KMS-11 (cell line): ENCODE data around the gene FGF21.

ENCODE experiments used
- H2AFZ ChIP-seq: fragments of 200-600 bp; sonication (generic); 2 replicates; pipeline ENCODE4 v1.6.1; 2016; ENCODE audit warnings: antibody characterized with exemption, mixed run types, low read depth
- H3K27ac ChIP-seq: fragments of 200-600 bp; sonication (generic); 2 replicates; pipeline ENCODE4 v1.6.1; 2016; ENCODE audit warnings: mild to moderate bottlenecking, mixed run types
- H3K27me3 ChIP-seq: fragments of 200-600 bp; sonication (generic); 2 replicates; pipeline ENCODE4 v1.6.1; 2017; ENCODE audit warnings: mild to moderate bottlenecking, low read depth, mixed run types, moderate library complexity; ENCODE audit not compliant: insufficient read depth
- H3K36me3 ChIP-seq: fragments of 200-600 bp; sonication (generic); 2 replicates; pipeline ENCODE4 v1.6.1; 2017; ENCODE audit warnings: mild to moderate bottlenecking, mixed run types; ENCODE audit not compliant: insufficient read depth
- H3K4me1 ChIP-seq: fragments of 200-600 bp; sonication (generic); 2 replicates; pipeline ENCODE4 v1.6.1; 2016; ENCODE audit warnings: mild to moderate bottlenecking, low read depth, mixed run types; ENCODE audit not compliant: poor library complexity, severe bottlenecking
- H3K4me2 ChIP-seq: fragments of 200-600 bp; sonication (generic); 2 replicates; pipeline ENCODE4 v1.7.0; 2016; ENCODE audit warnings: mild to moderate bottlenecking, mixed run types
- H3K4me3 ChIP-seq: fragments of 200-600 bp; sonication (generic); IDR thresholded peaks from 2 replicates; pipeline ENCODE4 v1.6.1; 2017; ENCODE audit warnings: low read depth, low read length, mixed read lengths; ENCODE audit not compliant: insufficient read depth
- H3K79me2 ChIP-seq: fragments of 200-600 bp; sonication (generic); 2 replicates; pipeline ENCODE4 v1.6.1; 2016; ENCODE audit warnings: low read depth, mixed run types; ENCODE audit not compliant: insufficient read depth
- H3K9ac ChIP-seq: fragments of 200-600 bp; sonication (generic); 2 replicates; pipeline ENCODE4 v1.6.1; 2016; ENCODE audit warnings: mild to moderate bottlenecking, mixed run types
- H4K20me1 ChIP-seq: fragments of 200-600 bp; sonication (generic); 2 replicates; pipeline ENCODE4 v1.6.1; 2016; ENCODE audit warnings: mild to moderate bottlenecking, mixed run types; ENCODE audit not compliant: insufficient read depth
- CTCF ChIP-seq: fragments of 200-600 bp; sonication (generic); conservative IDR thresholded peaks from 2 replicates; pipeline ENCODE4 v1.6.1; 2017; ENCODE audit warnings: low read depth, mild to moderate bottlenecking, antibody characterized with exemption, low read length, moderate library complexity, mixed read lengths

The FGF21 gene

DNA sequence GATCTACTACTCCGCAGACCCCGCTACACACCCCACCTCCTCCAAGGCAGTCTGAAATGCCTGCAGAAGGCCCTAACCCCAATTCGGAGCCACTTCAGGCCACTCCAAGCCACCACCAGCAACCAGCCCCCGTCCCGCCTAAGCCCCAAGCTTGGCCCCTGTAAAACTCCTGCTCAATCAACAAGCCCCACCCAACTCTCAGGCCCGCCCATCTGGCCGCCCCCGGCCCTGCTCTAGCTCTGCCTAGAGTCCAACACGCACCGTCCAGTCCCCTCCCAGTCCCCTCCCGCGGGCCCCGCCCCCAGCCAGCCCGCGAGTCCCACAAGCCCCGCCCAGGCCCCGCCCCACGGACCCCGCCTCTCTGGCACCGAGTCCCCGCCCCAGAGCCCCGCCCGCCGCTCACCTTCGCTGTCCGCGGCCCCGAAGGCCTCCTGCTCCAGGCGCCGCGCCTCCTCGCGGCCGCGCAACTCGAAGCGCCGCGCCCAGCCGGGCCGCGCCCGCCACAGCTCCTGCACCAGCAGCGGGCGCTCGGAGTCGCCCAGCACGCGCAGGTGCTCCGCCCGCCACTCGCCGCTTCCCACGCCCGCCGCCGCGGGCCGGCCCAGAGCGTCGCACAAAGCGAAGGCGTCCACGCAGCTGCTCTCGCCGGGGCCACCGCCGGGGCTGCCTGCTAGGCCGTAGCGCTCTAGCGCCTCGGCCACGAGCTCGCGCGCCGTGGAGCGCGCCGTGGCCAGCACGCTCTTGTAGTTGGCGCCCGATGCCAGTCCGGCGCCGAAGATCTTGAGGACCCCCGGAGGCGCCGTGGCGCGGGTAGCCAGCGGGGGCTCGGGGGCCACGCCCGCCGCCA is 16.5 kb upstream of the FGF21 start:
- H2AFZ ChIP-seq, result peak overlapping the region; percentile 81
- H3K9ac ChIP-seq, result no peak overlapping the region
- H3K4me1 ChIP-seq, result peaks cover 9% of the 10 kb centered on the region
- H3K79me2 ChIP-seq, result no peaks in the 10 kb centered on the region
- no peak overlapping the region for H3K4me3 ChIP-seq
- H3K27ac ChIP-seq, result no peak overlapping the region
- no peaks in the 10 kb centered on the region for H4K20me1 ChIP-seq
- no peaks in the 10 kb centered on the region for H3K36me3 ChIP-seq
- TF ChIP-seq CTCF, result no peak
- peak overlapping the region; percentile 54 for H3K4me2 ChIP-seq
- H3K27me3 ChIP-seq, result peaks cover 36% of the 10 kb centered on the region

DNA sequence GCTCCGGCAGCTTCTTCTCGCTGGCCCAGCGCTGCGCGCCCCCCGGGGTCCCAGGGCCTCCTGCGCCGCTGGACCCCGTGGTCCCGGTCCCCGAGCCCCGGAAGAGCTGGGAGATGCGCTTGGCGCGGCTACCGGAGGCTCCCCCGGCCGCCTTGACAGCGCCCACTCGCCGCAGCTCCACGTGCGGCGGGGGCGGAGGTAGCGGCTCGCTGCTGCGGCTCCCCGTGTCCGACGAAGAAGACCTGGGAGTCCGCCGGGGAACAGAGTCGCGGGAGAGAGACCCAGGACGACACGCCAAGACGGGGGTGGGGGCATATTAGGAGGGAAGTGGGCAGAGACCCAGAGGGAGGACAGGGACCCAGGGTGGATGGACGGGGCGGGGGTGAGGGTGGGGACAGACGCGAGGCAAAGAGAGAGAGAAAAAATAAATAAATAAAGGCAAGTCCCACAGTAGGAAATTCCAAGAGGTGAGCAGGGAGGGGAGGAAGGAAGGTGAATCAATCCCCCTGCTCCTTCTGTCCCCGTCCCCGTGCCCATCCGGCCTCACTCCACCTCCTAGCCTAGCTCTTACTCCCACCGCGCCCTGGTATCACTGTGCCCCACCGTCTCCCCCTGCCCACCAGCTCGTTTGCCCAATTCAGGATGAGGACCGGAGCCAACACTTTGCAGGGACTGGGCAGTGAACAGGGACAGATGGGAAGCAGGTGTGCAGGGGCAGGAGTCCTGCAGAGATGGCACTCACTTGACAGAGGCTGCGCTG is 15.7 kb upstream of the FGF21 start:
- Histone ChIP-seq H3K36me3 (no peaks in the 10 kb centered on the region), H3K4me1 (peaks cover 9% of the 10 kb centered on the region), H3K9ac (no peak overlapping the region), H4K20me1 (no peaks in the 10 kb centered on the region), H3K27me3 (peaks cover 37% of the 10 kb centered on the region), H3K4me3 (no peak overlapping the region), H2AFZ (peak overlapping the region; percentile 81), H3K4me2 (peak overlapping the region; percentile 54), H3K79me2 (no peaks in the 10 kb centered on the region), H3K27ac (no peak overlapping the region)
- no peak for TF ChIP-seq CTCF

DNA sequence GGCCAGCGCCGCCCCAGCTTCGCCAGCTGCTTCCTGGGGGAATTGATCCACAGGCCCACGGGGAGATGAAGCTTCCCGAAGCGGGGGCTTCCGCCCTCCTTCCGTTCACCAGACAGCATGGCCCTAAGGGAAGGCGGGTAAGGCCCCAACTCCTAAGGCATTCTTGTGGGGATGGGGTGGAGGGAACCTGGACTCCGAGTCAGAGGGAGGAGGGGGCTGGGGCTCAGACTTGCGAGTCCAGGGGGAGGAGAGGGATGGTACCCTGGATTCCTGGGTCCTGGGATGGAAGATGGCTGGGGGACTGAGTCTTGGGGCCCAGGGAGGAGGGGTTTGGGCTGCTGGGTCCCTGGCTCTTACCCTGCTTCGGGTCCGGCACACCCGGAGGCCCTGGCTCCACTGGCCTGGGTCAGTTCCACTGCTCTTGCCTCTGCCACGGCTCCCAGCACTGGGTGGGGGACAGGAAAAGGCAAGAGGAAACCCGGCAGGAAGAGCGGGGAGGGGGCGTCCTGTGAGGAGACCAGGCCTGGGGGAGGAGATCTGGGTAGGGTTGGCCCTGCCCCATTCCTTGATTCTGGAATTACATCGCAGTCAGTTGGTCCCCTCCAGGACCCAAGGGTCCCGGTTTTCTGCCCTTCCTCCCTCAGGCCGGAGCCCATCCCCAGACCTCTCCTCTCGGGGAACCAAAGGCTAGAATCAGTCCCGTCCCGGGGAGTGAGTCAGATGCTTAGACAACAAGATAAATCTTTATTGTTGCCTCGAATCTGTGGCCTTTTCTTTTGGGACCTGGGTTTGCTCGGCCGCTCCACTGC is 15.0 kb upstream of the FGF21 start, which contains the start of gene RASIP1:
TSS of gene RASIP1 (minus strand) at position 447 of the 809 bp plus-strand sequence. CDS start at position 119, 328 bp downstream.
- Histone ChIP-seq H3K9ac (no peak within 1 kb of the TSS), H3K36me3 (no peaks in the 10 kb centered on the region), H3K4me3 (no peak within 1 kb of the TSS), H3K27me3 (peaks cover 38% of the 10 kb centered on the region), H2AFZ (peak within 1 kb of the TSS; percentile 81), H3K27ac (no peak within 1 kb of the TSS), H3K4me1 (peaks cover 9% of the 10 kb centered on the region), H3K79me2 (no peaks in the 10 kb centered on the region), H3K4me2 (peak within 1 kb of the TSS; percentile 54), H4K20me1 (no peaks in the 10 kb centered on the region)
- TF ChIP-seq CTCF, result no peak
